H1 (cell line): ENCODE measurements around the gene ZBTB16. TPM values are rescaled to one million over a fixed set of nuclear protein-coding genes. Genes with fewer than 3 reads are reported as not detected.

ENCODE experiments used
- CTCF ChIA-PET: fragments of 300-600 bp; sonication (Branson Sonifier 250); formaldehyde crosslinking; loops from one replicate; lab custom pipeline; 2021; ENCODE audit not compliant: partially characterized antibody; lab: Charles Lee
- POLR2A ChIA-PET: fragments of 300-600 bp; sonication (Branson Sonifier 250); formaldehyde crosslinking; loops from one replicate; lab custom pipeline; 2021; ENCODE audit warnings: inconsistent platforms; ENCODE audit not compliant: partially characterized antibody; lab: Charles Lee
- DNase-seq, 2 experiments: peaks; one replicate each; pipeline versions ENCODE4 v3.0.0 to v3.0.0-alpha.2; 2010 to 2022; ENCODE audit warnings: low spot score in 2 of 2, low read depth in 1 of 2, mixed read lengths in 1 of 2
- FAIRE-seq: peaks from 2 replicates; lab custom pipeline; 2011; peaks lifted over from hg19 to GRCh38; lab: Jason Lieb, UNC
- H2AFZ ChIP-seq: 2 replicates; pipeline ENCODE4 v1.8.1; 2012; ENCODE audit warnings: low read length, inconsistent platforms
- H2AK5ac ChIP-seq: 2 replicates; pipeline ENCODE4 v1.6.1; 2013; ENCODE audit warnings: low read depth, low read length
- H2BK120ac ChIP-seq: replicated peaks from 2 replicates; pipeline ENCODE3; 2013; ENCODE audit warnings: low read depth, low read length, inconsistent platforms
- H2BK12ac ChIP-seq: 2 replicates; pipeline ENCODE4 v1.6.1; 2013; ENCODE audit warnings: low read depth, low read length
- H2BK15ac ChIP-seq: 2 replicates; pipeline ENCODE4 v1.6.1; 2013; ENCODE audit warnings: low read length
- H2BK20ac ChIP-seq: 2 replicates; pipeline ENCODE4 v1.6.1; 2013; ENCODE audit warnings: low read length
- H2BK5ac ChIP-seq: 2 replicates; pipeline ENCODE4 v1.6.1; 2013; ENCODE audit warnings: low read depth, low read length
- H3K14ac ChIP-seq: 2 replicates; pipeline ENCODE4 v1.6.1; 2013; ENCODE audit warnings: inconsistent platforms; ENCODE audit not compliant: insufficient read length
- H3K18ac ChIP-seq: 2 replicates; pipeline ENCODE4 v1.6.1; 2013; ENCODE audit warnings: low read length; ENCODE audit errors: extremely low read depth
- H3K23ac ChIP-seq: 2 replicates; pipeline ENCODE4 v1.6.1; 2013; ENCODE audit warnings: inconsistent platforms; ENCODE audit not compliant: insufficient read length
- H3K23me2 ChIP-seq: 2 replicates; pipeline ENCODE4 v1.6.1; 2013; ENCODE audit warnings: low read depth, low read length
- H3K27ac ChIP-seq: 2 replicates; pipeline ENCODE4 v1.6.1; 2011; ENCODE audit warnings: low read depth, low read length, inconsistent platforms
- H3K27me3 ChIP-seq, 4 experiments: replicated peaks in 1 of 4; 1 replicate in 1 of 4; 2 replicates in 3 of 4; pipeline versions ENCODE4 v1.6.1 to v1.8.1; 2011 to 2013; ENCODE audit warnings: low read length in 3 of 4, mild to moderate bottlenecking in 3 of 4, inconsistent platforms in 2 of 4, mixed read lengths in 2 of 4, moderate library complexity in 1 of 4; ENCODE audit not compliant: control insufficient read depth in 3 of 4, insufficient read depth in 3 of 4; ENCODE audit errors: extremely low read depth in 1 of 4
- H3K36me3 ChIP-seq, 4 experiments: 2 replicates each; pipeline versions ENCODE4 v1.6.1 to v1.8.1; 2011 to 2013; ENCODE audit warnings: mild to moderate bottlenecking in 4 of 4, low read length in 3 of 4, moderate library complexity in 2 of 4, control low read depth in 1 of 4, inconsistent platforms in 1 of 4; ENCODE audit not compliant: insufficient read depth in 4 of 4, control insufficient read depth in 2 of 4
- H3K4ac ChIP-seq: replicated peaks from 2 replicates; pipeline ENCODE3; 2013; ENCODE audit warnings: low read length, low read depth, mixed read lengths, inconsistent platforms; ENCODE audit not compliant: insufficient read length
- H3K4me1 ChIP-seq, 4 experiments: replicated peaks in 1 of 4; 1 replicate in 1 of 4; 2 replicates in 3 of 4; pipeline versions ENCODE4 v1.6.1 to v1.8.1; 2011 to 2013; ENCODE audit warnings: low read length in 3 of 4, inconsistent platforms in 2 of 4, mixed read lengths in 1 of 4; ENCODE audit not compliant: insufficient read depth in 4 of 4, control insufficient read depth in 3 of 4
- H3K4me2 ChIP-seq, 2 experiments: 2 replicates each; pipeline versions ENCODE4 v1.6.1 to v1.8.1; 2011 to 2013; ENCODE audit warnings: low read depth in 2 of 2, low read length in 2 of 2, control low read depth in 1 of 2, inconsistent platforms in 1 of 2, mild to moderate bottlenecking in 1 of 2; ENCODE audit not compliant: insufficient read depth in 1 of 2
- H3K4me3 ChIP-seq, 4 experiments: fragments of 200-600, 300-600 bp in 1 of 4; sonication (generic), shearing (Covaris generic), sonication (Bioruptor Twin) in 1 of 4; 2 replicates each; pipeline versions ENCODE4 v1.5.1 to v1.8.1; 2011 to 2016; ENCODE audit warnings: low read length in 4 of 4, low read depth in 3 of 4, control low read depth in 2 of 4, inconsistent platforms in 2 of 4, mild to moderate bottlenecking in 2 of 4, mixed read lengths in 1 of 4, moderate library complexity in 1 of 4; ENCODE audit not compliant: insufficient read depth in 2 of 4; ENCODE audit errors: extremely low read depth in 1 of 4
- H3K56ac ChIP-seq: replicated peaks from 2 replicates; pipeline ENCODE3; 2013; ENCODE audit warnings: low read depth, mild to moderate bottlenecking, mixed read lengths, low read length, inconsistent platforms; ENCODE audit not compliant: insufficient read length
- H3K79me1 ChIP-seq: 2 replicates; pipeline ENCODE4 v1.6.1; 2013; ENCODE audit warnings: low read depth, low read length, control low read depth
- H3K79me2 ChIP-seq, 2 experiments: 2 replicates each; pipeline versions ENCODE4 v1.6.1 to v1.8.1; 2012 to 2013; ENCODE audit warnings: low read length in 2 of 2, mild to moderate bottlenecking in 2 of 2, inconsistent platforms in 1 of 2; ENCODE audit not compliant: insufficient read depth in 2 of 2, control insufficient read depth in 1 of 2
- H3K9ac ChIP-seq, 4 experiments: replicated peaks in 1 of 4; 1 replicate in 1 of 4; 2 replicates in 3 of 4; pipeline versions ENCODE4 v1.6.1 to v1.8.1; 2011 to 2013; ENCODE audit warnings: low read depth in 3 of 4, low read length in 3 of 4, control low read depth in 2 of 4, mild to moderate bottlenecking in 2 of 4, moderate library complexity in 2 of 4, inconsistent platforms in 1 of 4; ENCODE audit errors: extremely low read depth in 1 of 4
- H3K9me3 ChIP-seq, 2 experiments: 2 replicates each; pipeline versions ENCODE4 v1.6.1 to v1.8.1; 2012 to 2013; ENCODE audit warnings: mild to moderate bottlenecking in 2 of 2, moderate library complexity in 2 of 2, control low read depth in 1 of 2, inconsistent platforms in 1 of 2, low read depth in 1 of 2, low read length in 1 of 2, mixed read lengths in 1 of 2; ENCODE audit not compliant: insufficient read depth in 2 of 2
- H4K20me1 ChIP-seq, 2 experiments: replicated peaks in 1 of 2; 2 replicates each; pipeline versions ENCODE3 to v1.8.1; 2011 to 2013; ENCODE audit warnings: inconsistent platforms in 2 of 2, low read length in 2 of 2, mild to moderate bottlenecking in 1 of 2; ENCODE audit not compliant: insufficient read depth in 2 of 2, control insufficient read depth in 1 of 2
- H4K5ac ChIP-seq: 2 replicates; pipeline ENCODE4 v1.6.1; 2013; ENCODE audit warnings: low read length, low read depth, mixed read lengths, inconsistent platforms; ENCODE audit not compliant: insufficient read length
- H4K8ac ChIP-seq: 2 replicates; pipeline ENCODE4 v1.8.0; 2013; ENCODE audit warnings: mild to moderate bottlenecking, moderate library complexity, low read length, inconsistent platforms; ENCODE audit not compliant: insufficient read depth; ENCODE audit errors: extremely low read depth
- H4K91ac ChIP-seq: replicated peaks from 2 replicates; pipeline ENCODE3; 2013; ENCODE audit warnings: low read length, mixed read lengths, inconsistent platforms; ENCODE audit not compliant: insufficient read length
- SAP30 ChIP-seq: fragments of 300-600 bp; sonication (generic); IDR thresholded peaks from 2 replicates; pipeline ENCODE4 v1.7.1; 2012; ENCODE audit warnings: low read length, moderate library complexity, mild to moderate bottlenecking, inconsistent platforms; ENCODE audit not compliant: insufficient read depth, insufficient replicate concordance
- WGBS, 2 experiments: shearing (Covaris generic) in 1 of 2; methylation state at CpG; one replicate each; pipeline versions ENCODE4 v1.1.6 to v1.1.7; 2013 to 2015; ENCODE audit warnings: low lambda C conversion rate in 2 of 2, mixed read lengths in 2 of 2, inconsistent platforms in 1 of 2, low coverage in 1 of 2, missing lambda C conversion rate in 1 of 2; ENCODE audit not compliant: insufficient replicate concordance in 2 of 2, insufficient coverage in 1 of 2, insufficient read length in 1 of 2; ENCODE audit errors: extremely low coverage in 1 of 2, missing lambda C conversion rate in 1 of 2; 5-methylcytosine and 5-hydroxymethylcytosine counted together
- polyA plus RNA-seq, 7 experiments: library from polyadenylated mRNA; depleted of rRNA in 3 of 7; stranded (reverse) in 5 of 7; unstranded in 2 of 7; fragments of >200 nt in 5 of 7; fragments of 200-250 nt in 2 of 7; gene quantifications; 1 replicate in 5 of 7; 2 replicates in 1 of 7; 4 replicates in 1 of 7; pipeline versions ENCODE4 v1.2.1 to v1.2.3, GENCODE V29; 2011 to 2013; ENCODE audit warnings: missing spikeins in 2 of 7, mixed read lengths in 2 of 7
- total RNA-seq: library from RNA; stranded (reverse); fragmentation: NEBNext Ultra II Directional; extraction: Animal tissue kit (Norgen Biotek cat#: 25700); gene quantifications from 2 replicates; pipeline ENCODE4 v1.2.1, GENCODE V29; 2021

Gene ZBTB16
- total and polyA plus RNA-seq, 2 of the 8 experiments (the other 6 are each of a cell fraction or from before 2014, with no cell fraction given), result 0.12 to 0.61 TPM

- CTCF ChIA-PET, result interaction anchor here (0.9 to 5.8 kb wide), 5 partner anchors 9 to 174 kb away, joined by 3 to 52 read pairs (median 18); no protein-coding TSS in a partner anchor
- H2BK15ac ChIP-seq, result no peak overlapping the region
- no peak overlapping the region for H4K91ac ChIP-seq
- no peak overlapping the region for H3K27ac ChIP-seq
- no peaks in the 10 kb centered on the region for H3K79me1 ChIP-seq
- no peak overlapping the region for H2BK12ac ChIP-seq
- POLR2A ChIA-PET, result no interaction called here
- no peaks in the 10 kb centered on the region for H4K20me1 ChIP-seq
- no peak overlapping the region for H3K4me2 ChIP-seq
- no peak overlapping the region for H3K18ac ChIP-seq
- H3K9ac ChIP-seq, result no peak overlapping the region
- H3K14ac ChIP-seq, result no peak overlapping the region
- no peak overlapping the region for H4K8ac ChIP-seq
- FAIRE-seq, result no peak
- H3K79me2 ChIP-seq, result no peaks in the 10 kb centered on the region
- 67% methylated on average over 4 of the region's 4 CpGs; no CpG with 5 or more reads in 1 of the 2 experiments for WGBS, 2 experiments
- H3K23ac ChIP-seq, result no peak overlapping the region
- H3K4me1 ChIP-seq, result peaks cover 0 to 5% (median 0%) of the 10 kb centered on the region in 4 experiments; a peak in 2 of 7 replicates
- H3K36me3 ChIP-seq, result no peaks in the 10 kb centered on the region
- H3K4ac ChIP-seq, result no peak overlapping the region
- no peak overlapping the region for H2AFZ ChIP-seq
- no peaks in the 10 kb centered on the region for H3K27me3 ChIP-seq
- H2AK5ac ChIP-seq, result no peak overlapping the region
- no peak overlapping the region for H3K4me3 ChIP-seq
- no peak for TF ChIP-seq SAP30
- no peak overlapping the region for H2BK120ac ChIP-seq
- no peak overlapping the region for H4K5ac ChIP-seq
- H3K23me2 ChIP-seq, result no peaks in the 10 kb centered on the region
- H3K56ac ChIP-seq, result no peak overlapping the region
- H3K9me3 ChIP-seq, result 0 out of 4 replicates have a peak, but pooled peaks cover 0 to 2% of the 10 kb centered on the region in 2 experiments
- H2BK5ac ChIP-seq, result no peak overlapping the region
- H2BK20ac ChIP-seq, result no peak overlapping the region
- no peak for DNase-seq
Observed at GRCh38 chr11:114190630-114191029, 131.1 kb downstream of the ZBTB16 start.
